ENCODE data around the gene TMEM240. TPM values are rescaled to one million over a fixed set of nuclear protein-coding genes. Genes with fewer than 3 reads are reported as not detected.

TMEM240 gene
- total and polyA plus RNA-seq, 2 donors (not counting 3 experiments of a cell fraction or from before 2014, with no cell fraction given), result 7.0 to 7.6 TPM

- peaks cover 89% of the 10 kb centered on the region for H3K79me2 ChIP-seq (ENCODE audit: control insufficient read depth, insufficient read depth, low read length)
- H3K4me1 ChIP-seq (ENCODE audit: control insufficient read depth, extremely low read depth, insufficient read depth, low read length), result peaks cover 11% of the 10 kb centered on the region
- H3K4me3 ChIP-seq (replicated peaks in 1 of 3; ENCODE audit: insufficient read depth in 1 of 3, low read depth in 1 of 3, low read length in 3 of 3), result no peak overlapping the region
- CTCF ChIA-PET, result no interaction called here
- H3K4me2 ChIP-seq (ENCODE audit: insufficient read depth, low read length), result no peak overlapping the region
- H3K36me3 ChIP-seq (ENCODE audit: control insufficient read depth in 2 of 2, extremely low read depth in 1 of 2, insufficient read depth in 2 of 2, low read length in 2 of 2), result peaks cover 9 to 13% of the 10 kb centered on the region in 2 experiments
- FAIRE-seq (peak; percentile 88), DNase-seq (ENCODE audit: low read depth, low spot score) (peak; percentile 53)
- no peaks in the 10 kb centered on the region for H3K27me3 ChIP-seq (ENCODE audit: control insufficient read depth in 2 of 2, insufficient read depth in 2 of 2, low read length in 2 of 2)
- intact Hi-C loops (cut with micrococcal nuclease), result no loop called here
- peak overlapping the region; percentile 40 for H3K27ac ChIP-seq (ENCODE audit: insufficient read depth, low read depth, low read length)
- no TSS peak for BruUV-seq (replicated peaks)
- dilution Hi-C loops (cut with MboI; ENCODE audit: extremely low pct_ligation_motif_present, low sequenced_read_pairs), result no loop called here
- POLR2A ChIA-PET, result no interaction called here
- H4K20me1 ChIP-seq (replicated peaks; ENCODE audit: control insufficient read depth, extremely low read depth, insufficient read depth, low read length), result peaks cover 4% of the 10 kb centered on the region
- peak overlapping the region; percentile 1 for H3K9ac ChIP-seq (replicated peaks; ENCODE audit: extremely low read depth, insufficient read depth, low read length)
- no peaks in the 10 kb centered on the region for H3K9me3 ChIP-seq (replicated peaks; ENCODE audit: control insufficient read depth, insufficient read depth, low read length)
- TF ChIP-seq EZH2 (IDR thresholded peaks at IDR 0.05; ENCODE audit: borderline replicate concordance, low read depth, low read length, severe bottlenecking) (no peak), CTCF (IDR thresholded peaks at IDR 0.05; ENCODE audit: extremely low read depth in 1 of 2, insufficient read depth in 1 of 2, low read depth in 1 of 2, low read length in 2 of 2) (no peak)
- no peaks in the 10 kb centered on the region for H3K9me1 ChIP-seq (replicated peaks; ENCODE audit: control insufficient read depth, extremely low read depth, insufficient read depth, low read length)
- H2AFZ ChIP-seq (ENCODE audit: low read depth, low read length), result no peak overlapping the region
Observed at GRCh38 chr1:1567152-1567875, 26.9 kb upstream of the TMEM240 start.

GRCh38 chr1:1565340-1565739, 24.9 kb upstream of the TMEM240 start:
- dilution Hi-C loops (cut with MboI; ENCODE audit: extremely low pct_ligation_motif_present, low sequenced_read_pairs), result no loop called here
- CTCF ChIA-PET, result no interaction called here
- Histone ChIP-seq H3K9ac (replicated peaks; ENCODE audit: extremely low read depth, insufficient read depth, low read length) (no peak overlapping the region), H3K4me1 (ENCODE audit: control insufficient read depth, extremely low read depth, insufficient read depth, low read length) (peaks cover 11% of the 10 kb centered on the region), H2AFZ (ENCODE audit: low read depth, low read length) (no peak overlapping the region), H3K4me2 (ENCODE audit: insufficient read depth, low read length) (no peak overlapping the region), H3K9me3 (replicated peaks; ENCODE audit: control insufficient read depth, insufficient read depth, low read length) (no peaks in the 10 kb centered on the region), H3K36me3 (ENCODE audit: control insufficient read depth in 2 of 2, extremely low read depth in 1 of 2, insufficient read depth in 2 of 2, low read length in 2 of 2) (peaks cover 14 to 27% of the 10 kb centered on the region in 2 experiments), H3K27me3 (ENCODE audit: control insufficient read depth in 2 of 2, insufficient read depth in 2 of 2, low read length in 2 of 2) (no peaks in the 10 kb centered on the region), H4K20me1 (replicated peaks; ENCODE audit: control insufficient read depth, extremely low read depth, insufficient read depth, low read length) (peaks cover 4% of the 10 kb centered on the region), H3K27ac (ENCODE audit: insufficient read depth, low read depth, low read length) (no peak overlapping the region), H3K9me1 (replicated peaks; ENCODE audit: control insufficient read depth, extremely low read depth, insufficient read depth, low read length) (no peaks in the 10 kb centered on the region), H3K4me3 (replicated peaks in 1 of 3; ENCODE audit: insufficient read depth in 1 of 3, low read depth in 1 of 3, low read length in 3 of 3) (no peak overlapping the region), H3K79me2 (ENCODE audit: control insufficient read depth, insufficient read depth, low read length) (peaks cover 78% of the 10 kb centered on the region)
- intact Hi-C loops (cut with micrococcal nuclease), result no loop called here
- no peak for TF ChIP-seq JUN (IDR thresholded peaks at IDR 0.05; ENCODE audit: borderline replicate concordance, insufficient read depth, insufficient read length, low read depth)
- TF ChIP-seq EZH2 (IDR thresholded peaks at IDR 0.05; ENCODE audit: borderline replicate concordance, low read depth, low read length, severe bottlenecking), result no peak
- TF ChIP-seq GATA2 (IDR thresholded peaks at IDR 0.05; ENCODE audit: insufficient read depth, insufficient read length, low read depth, low read length), result no peak
- no peak for TF ChIP-seq MAX (IDR thresholded peaks at IDR 0.05; ENCODE audit: insufficient read depth, insufficient read length)
- no peak for TF ChIP-seq MYC (IDR thresholded peaks at IDR 0.05; ENCODE audit: low read depth, low read length)
- TF ChIP-seq POLR2AphosphoS5 (IDR thresholded peaks at IDR 0.05; ENCODE audit: insufficient read depth, low read depth, low read length), result no peak
- no peak for TF ChIP-seq FOS (IDR thresholded peaks at IDR 0.05; ENCODE audit: borderline replicate concordance, insufficient read depth, low read length)
- TF ChIP-seq CTCF (IDR thresholded peaks at IDR 0.05; ENCODE audit: extremely low read depth in 1 of 2, insufficient read depth in 1 of 2, low read depth in 1 of 2, low read length in 2 of 2), result no peak
- no peak for TF ChIP-seq POLR2A (IDR thresholded peaks at IDR 0.05; ENCODE audit: low read depth, low read length)
- FAIRE-seq (no peak), DNase-seq (ENCODE audit: low read depth, low spot score) (no peak)
- POLR2A ChIA-PET, result no interaction called here
- BruUV-seq (replicated peaks), result no TSS peak
